A549 (cell line): ENCODE measurements around the gene GBA2. TPM values are rescaled to one million over a fixed set of nuclear protein-coding genes. Genes with fewer than 3 reads are reported as not detected.

Experiments used
- ATAC-seq, 2 experiments: fragments of 200-7000 bp in 1 of 2; fragments of >200 bp in 1 of 2; cut with Nextera tagmentation in 1 of 2; cut with Tn5 transposase in 1 of 2; 3 replicates each; pipeline versions ENCODE4 v1.8.0 to v1.9.1; 2018 to 2020; ENCODE audit warnings: mild to moderate bottlenecking in 1 of 2, moderate library complexity in 1 of 2
- CTCF ChIA-PET: fragments of 300-600 bp; sonication (Branson Sonifier 250); formaldehyde crosslinking; extraction: SDS; loops from one replicate; lab custom pipeline; 2021; ENCODE audit warnings: antibody characterized with exemption, inconsistent platforms; lab: Yijun Ruan, JAX
- POLR2A ChIA-PET: fragments of 350-600 bp; formaldehyde crosslinking; extraction: SDS; loops from one replicate; lab custom pipeline; 2021; ENCODE audit warnings: antibody characterized with exemption, inconsistent platforms; lab: Yijun Ruan, JAX
- DNase-seq, 2 experiments: peaks; one replicate each; pipeline versions ENCODE4 v3.0.0 to v3.0.0-alpha.2; 2011 to 2016; ENCODE audit warnings: low read depth in 1 of 2, low spot score in 1 of 2
- FAIRE-seq: peaks from 2 replicates; lab custom pipeline; 2011; peaks lifted over from hg19 to GRCh38; lab: Jason Lieb, UNC
- H3K27ac ChIP-seq, 2 experiments: fragments of >200 bp; sonication (Bioruptor Twin); formaldehyde crosslinking; 3 replicates each; pipeline ENCODE4 v1.5.1; 2016 to 2017
- H3K4me1 ChIP-seq: fragments of >200 bp; sonication (Bioruptor Twin); formaldehyde crosslinking; 3 replicates; pipeline ENCODE4 v1.6.1; 2016
- H3K4me2 ChIP-seq: fragments of >200 bp; sonication (Bioruptor Twin); formaldehyde crosslinking; 3 replicates; pipeline ENCODE4 v1.6.1; 2016
- H3K4me3 ChIP-seq: fragments of >200 bp; sonication (Bioruptor Twin); formaldehyde crosslinking; 3 replicates; pipeline ENCODE4 v1.5.1; 2016
- H3K9me3 ChIP-seq: fragments of >200 bp; sonication (Bioruptor Twin); formaldehyde crosslinking; 3 replicates; pipeline ENCODE4 v1.6.1; 2016
- BHLHE40 ChIP-seq: IDR thresholded peaks from 2 replicates; pipeline ENCODE4 v1.6.1; 2012; ENCODE audit warnings: low read depth, low read length, inconsistent platforms
- CBX2 ChIP-seq: fragments of 200-600 bp; sonication (generic); IDR thresholded peaks from 2 replicates; pipeline ENCODE4 v1.6.1; 2016; ENCODE audit warnings: low read depth, mild to moderate bottlenecking, borderline replicate concordance
- CHD2 ChIP-seq: fragments of 150-350 bp; IDR thresholded peaks from 2 replicates; pipeline ENCODE4 v1.6.1; 2014; ENCODE audit warnings: low read length; ENCODE audit not compliant: partially characterized antibody
- CHD4 ChIP-seq: fragments of 200-600 bp; sonication (generic); IDR thresholded peaks from 2 replicates; pipeline ENCODE4 v1.6.1; 2016; ENCODE audit warnings: antibody characterized with exemption, mild to moderate bottlenecking, borderline replicate concordance
- EHF ChIP-seq: fragments of 250-450 bp; sonication (Bioruptor Pico); IDR thresholded peaks from 2 replicates; pipeline ENCODE4 v1.5.0; 2020; ENCODE audit warnings: mild to moderate bottlenecking
- EHMT2 ChIP-seq: fragments of 200-600 bp; sonication (generic); IDR thresholded peaks from 2 replicates; pipeline ENCODE4 v1.6.1; 2016; ENCODE audit warnings: antibody characterized with exemption, low read depth, mild to moderate bottlenecking, moderate library complexity
- EP300 ChIP-seq, 2 experiments: fragments of >200 bp; sonication (Bioruptor Twin); formaldehyde crosslinking; IDR thresholded peaks; 2 replicates in 1 of 2; 3 replicates in 1 of 2; pipeline ENCODE4 v1.6.1; 2016 to 2017
- FOXS1 ChIP-seq: fragments of 250-450 bp; sonication (Bioruptor Pico); IDR thresholded peaks from 2 replicates; pipeline ENCODE4 v1.5.0; 2020; ENCODE audit warnings: mild to moderate bottlenecking, moderate library complexity
- HEYL ChIP-seq: fragments of 250-450 bp; sonication (Bioruptor Pico); IDR thresholded peaks from 2 replicates; pipeline ENCODE4 v1.8.0; 2021; ENCODE audit warnings: mild to moderate bottlenecking, moderate library complexity
- HOXB5 ChIP-seq: fragments of 250-450 bp; sonication (Bioruptor Pico); IDR thresholded peaks from 2 replicates; pipeline ENCODE4 v1.5.0; 2020; ENCODE audit warnings: mild to moderate bottlenecking, moderate library complexity
- JUNB ChIP-seq: fragments of >200 bp; sonication (Bioruptor Twin); formaldehyde crosslinking; IDR thresholded peaks from 2 replicates; pipeline ENCODE4 v1.6.1; 2016
- KDM1A ChIP-seq: fragments of 200-600 bp; sonication (generic); IDR thresholded peaks from 2 replicates; pipeline ENCODE4 v1.6.1; 2016; ENCODE audit warnings: low read depth, mild to moderate bottlenecking
- NFE2L2 ChIP-seq: fragments of 150-350 bp; conservative IDR thresholded peaks from 2 replicates; pipeline ENCODE4 v1.6.1; 2014; ENCODE audit warnings: low read length
- NR3C1 ChIP-seq: fragments of >200 bp; sonication (Bioruptor Twin); formaldehyde crosslinking; IDR thresholded peaks from 3 replicates; pipeline ENCODE4 v1.6.1; 2017
- RCOR1 ChIP-seq: fragments of 150-350 bp; IDR thresholded peaks from 2 replicates; pipeline ENCODE4 v1.6.1; 2014; ENCODE audit warnings: antibody characterized with exemption, low read length, low read depth
- RFX5 ChIP-seq: fragments of 450-650 bp; IDR thresholded peaks from 2 replicates; pipeline ENCODE4 v1.7.1; 2014; ENCODE audit warnings: antibody characterized with exemption, mild to moderate bottlenecking, moderate library complexity
- RNF2 ChIP-seq: fragments of 200-600 bp; sonication (generic); IDR thresholded peaks from 2 replicates; pipeline ENCODE4 v1.6.1; 2016; ENCODE audit warnings: low read depth, mild to moderate bottlenecking, antibody characterized with exemption, moderate library complexity, borderline replicate concordance
- ZC3H11A ChIP-seq: fragments of 450-650 bp; IDR thresholded peaks from 2 replicates; pipeline ENCODE4 v1.6.1; 2014; ENCODE audit warnings: antibody characterized with exemption, mild to moderate bottlenecking
- ZSCAN20 ChIP-seq: fragments of 250-450 bp; sonication (Bioruptor Pico); IDR thresholded peaks from 2 replicates; pipeline ENCODE4 v1.8.0; 2022; ENCODE audit warnings: mild to moderate bottlenecking, moderate library complexity
- WGBS: methylation state at CpG from one replicate; pipeline ENCODE4 v1.1.6; 2017; ENCODE audit errors: missing lambda C conversion rate; 5-methylcytosine and 5-hydroxymethylcytosine counted together
- polyA plus RNA-seq, 4 experiments: library from polyadenylated mRNA; depleted of rRNA in 3 of 4; stranded (reverse); fragments of >200 nt; fragmentation: RNase III in 1 of 4; extraction: RNeasy Plus Mini Kit Qiagen cat#74134 plus additional on column Dnase treatment in 1 of 4; gene quantifications; 2 replicates in 3 of 4; 3 replicates in 1 of 4; pipeline ENCODE4 v1.2.3, GENCODE V29; 2011 to 2017
- TF ChIP-seq, protein P1 (sequence below): fragments of >200 bp; sonication (Bioruptor Twin); formaldehyde crosslinking; IDR thresholded peaks from 3 replicates; pipeline ENCODE4 v1.5.1; 2016
- TF ChIP-seq, protein P2 (sequence below): IDR thresholded peaks from 2 replicates; pipeline ENCODE4 v1.6.1; 2012; ENCODE audit warnings: low read depth, borderline replicate concordance

GBA2 gene
- polyA plus RNA-seq, 2 of the 4 experiments (the other 2 are of a cell fraction): 38.9 to 40.0 TPM

DNA sequence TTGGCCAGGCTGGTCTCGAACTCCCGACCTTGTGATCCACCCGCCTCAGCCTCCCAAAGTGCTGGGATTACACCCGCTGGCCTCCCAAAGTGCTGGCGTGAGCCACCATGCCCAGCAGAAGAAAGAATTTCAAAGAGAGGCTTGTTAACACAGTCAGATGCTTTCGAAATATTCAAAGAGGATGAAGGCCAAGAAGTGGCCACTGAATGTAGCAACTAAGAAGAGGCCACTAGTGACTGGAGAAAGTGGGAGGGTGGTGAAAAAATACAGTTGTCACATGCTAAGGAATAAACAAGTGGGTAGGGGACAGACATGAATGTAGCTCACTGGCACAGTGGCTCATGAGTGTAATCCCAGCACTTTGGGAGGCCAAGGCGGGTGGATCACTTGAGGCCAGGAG is 46.3 kb downstream of the GBA2 start:
- POLR2A ChIA-PET: no interaction called here
- no peak overlapping the region for H3K4me2 ChIP-seq
- 96% methylated on average over 7 of the region's 7 CpGs for WGBS
- no peak overlapping the region for H3K27ac ChIP-seq
- no peak for ATAC-seq
- CTCF ChIA-PET: interaction anchor here (31.4 to 32.5 kb wide), 2 partner anchors 1 to 15 kb away, joined by 758 read pairs; partner anchors contain the start of genes CREB3, TLN1 and TPM2
- FAIRE-seq: no peak
- TF ChIP-seq BHLHE40 (no peak), NFE2L2 (no peak), EP300 (IDR thresholded peaks at IDR 0.05) (no peak), HOXB5 (CRISPR knock-in tag) (no peak), NR3C1 (no peak)
- no peak for DNase-seq
- no peaks in the 10 kb centered on the region for H3K4me1 ChIP-seq
- no peak overlapping the region for H3K4me3 ChIP-seq
- H3K9me3 ChIP-seq: no peaks in the 10 kb centered on the region

DNA sequence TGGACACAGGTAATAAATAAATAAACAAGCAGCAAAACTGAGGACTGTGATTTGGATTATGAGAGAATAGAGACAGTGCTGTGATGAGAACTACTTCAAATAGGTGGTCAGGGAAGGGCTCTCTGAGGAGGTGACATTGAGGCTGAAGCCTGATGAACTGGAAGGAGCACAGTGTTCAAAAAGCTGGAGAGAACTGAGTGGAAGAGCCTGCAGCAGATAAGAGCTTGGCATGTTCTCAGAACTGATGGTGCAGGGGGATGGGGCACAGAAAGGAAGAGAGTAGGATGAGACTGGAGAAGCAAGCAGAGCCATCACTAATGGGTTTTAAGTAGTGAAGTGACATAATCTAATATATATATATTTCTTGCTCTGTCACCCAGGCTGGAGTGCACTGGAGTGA is 48.1 kb downstream of the GBA2 start:
- DNase-seq: no peak
- no peak for FAIRE-seq
- no peak for ATAC-seq
- POLR2A ChIA-PET: no interaction called here
- H3K4me3 ChIP-seq: no peak overlapping the region
- no peak overlapping the region for H3K27ac ChIP-seq
- TF ChIP-seq JUNB: no peak
- no peak for TF ChIP-seq RCOR1
- TF ChIP-seq RFX5: no peak
- TF ChIP-seq HEYL (CRISPR knock-in tag): no peak
- TF ChIP-seq EHF (CRISPR knock-in tag): no peak
- TF ChIP-seq HOXB5 (CRISPR knock-in tag): no peak
- TF ChIP-seq, protein P1, sequence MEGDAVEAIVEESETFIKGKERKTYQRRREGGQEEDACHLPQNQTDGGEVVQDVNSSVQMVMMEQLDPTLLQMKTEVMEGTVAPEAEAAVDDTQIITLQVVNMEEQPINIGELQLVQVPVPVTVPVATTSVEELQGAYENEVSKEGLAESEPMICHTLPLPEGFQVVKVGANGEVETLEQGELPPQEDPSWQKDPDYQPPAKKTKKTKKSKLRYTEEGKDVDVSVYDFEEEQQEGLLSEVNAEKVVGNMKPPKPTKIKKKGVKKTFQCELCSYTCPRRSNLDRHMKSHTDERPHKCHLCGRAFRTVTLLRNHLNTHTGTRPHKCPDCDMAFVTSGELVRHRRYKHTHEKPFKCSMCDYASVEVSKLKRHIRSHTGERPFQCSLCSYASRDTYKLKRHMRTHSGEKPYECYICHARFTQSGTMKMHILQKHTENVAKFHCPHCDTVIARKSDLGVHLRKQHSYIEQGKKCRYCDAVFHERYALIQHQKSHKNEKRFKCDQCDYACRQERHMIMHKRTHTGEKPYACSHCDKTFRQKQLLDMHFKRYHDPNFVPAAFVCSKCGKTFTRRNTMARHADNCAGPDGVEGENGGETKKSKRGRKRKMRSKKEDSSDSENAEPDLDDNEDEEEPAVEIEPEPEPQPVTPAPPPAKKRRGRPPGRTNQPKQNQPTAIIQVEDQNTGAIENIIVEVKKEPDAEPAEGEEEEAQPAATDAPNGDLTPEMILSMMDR: no peak
- TF ChIP-seq FOXS1 (CRISPR knock-in tag): no peak
- no peak for TF ChIP-seq CBX2
- TF ChIP-seq, protein P2, sequence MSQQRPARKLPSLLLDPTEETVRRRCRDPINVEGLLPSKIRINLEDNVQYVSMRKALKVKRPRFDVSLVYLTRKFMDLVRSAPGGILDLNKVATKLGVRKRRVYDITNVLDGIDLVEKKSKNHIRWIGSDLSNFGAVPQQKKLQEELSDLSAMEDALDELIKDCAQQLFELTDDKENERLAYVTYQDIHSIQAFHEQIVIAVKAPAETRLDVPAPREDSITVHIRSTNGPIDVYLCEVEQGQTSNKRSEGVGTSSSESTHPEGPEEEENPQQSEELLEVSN: no peak
- TF ChIP-seq CHD4: no peak
- no peak for TF ChIP-seq CHD2
- TF ChIP-seq EHMT2: no peak
- TF ChIP-seq ZC3H11A: no peak
- TF ChIP-seq ZSCAN20 (CRISPR knock-in tag): no peak
- H3K4me1 ChIP-seq: peaks cover 9% of the 10 kb centered on the region
- CTCF ChIA-PET: interaction anchor here (1.1 to 32.5 kb wide), 8 partner anchors 17 to 90 kb away, joined by 3 to 758 read pairs (median 5); partner anchors contain the start of genes ARHGEF39, CCDC107, CREB3 and RMRP
- H3K4me2 ChIP-seq: no peak overlapping the region
- no peaks in the 10 kb centered on the region for H3K9me3 ChIP-seq

DNA sequence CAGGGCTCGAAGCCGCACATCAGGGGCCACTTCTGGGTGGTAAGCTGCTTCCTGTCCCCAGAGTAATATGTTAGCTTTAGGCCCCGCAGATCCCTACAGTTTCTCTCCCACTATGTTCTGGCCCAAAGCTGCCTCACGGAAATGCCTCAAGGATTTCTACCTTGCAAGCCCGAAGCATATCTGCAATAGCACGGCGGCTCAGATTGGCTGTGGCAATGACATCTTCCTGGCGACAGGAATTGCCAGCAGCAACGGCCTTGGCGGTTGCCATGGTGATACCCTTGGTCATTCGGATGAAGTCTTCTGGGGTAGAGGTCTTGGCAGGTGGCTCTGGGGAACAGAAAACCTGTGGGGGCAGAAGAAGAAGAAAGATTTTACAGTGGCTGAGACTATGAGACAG is 49.0 kb downstream of the GBA2 start:
- CTCF ChIA-PET: interaction anchor here (1.1 to 32.5 kb wide), 5 partner anchors 18 to 53 kb away, joined by 3 to 758 read pairs (median 7); partner anchors contain the start of genes CCDC107, CREB3, RMRP and TLN1
- Histone ChIP-seq H3K27ac (no peak overlapping the region), H3K4me1 (peaks cover 14% of the 10 kb centered on the region), H3K4me2 (no peak overlapping the region), H3K4me3 (no peak overlapping the region), H3K9me3 (no peaks in the 10 kb centered on the region)
- no peak for ATAC-seq
- POLR2A ChIA-PET: no interaction called here
- no peak for DNase-seq
- WGBS: 94% methylated on average over 11 of the region's 11 CpGs
- no peak for TF ChIP-seq KDM1A
- TF ChIP-seq CHD2: no peak
- no peak for TF ChIP-seq HOXB5 (CRISPR knock-in tag)
- no peak for TF ChIP-seq RNF2
- no peak for FAIRE-seq
